SK-N-SH treated with all-trans-retinoic acid at 6 μM for 48 hours (cell line): Measurements from ENCODE around the gene PPP1R12B.

Experiments used
- ATAC-seq: fragments of 200-7000 bp; cut with Tn5 transposase; 3 replicates; pipeline ENCODE4 v1.9.1; 2020; ENCODE audit warnings: mild to moderate bottlenecking, moderate library complexity
- ARNTL ChIP-seq: fragments of 450-650 bp; formaldehyde crosslinking; IDR thresholded peaks from 2 replicates; pipeline ENCODE4 v1.5.0; 2020; ENCODE audit warnings: low read depth, mild to moderate bottlenecking, moderate library complexity, borderline replicate concordance
- BACH2 ChIP-seq: fragments of 250-450 bp; sonication (Bioruptor Pico); IDR thresholded peaks from 2 replicates; pipeline ENCODE4 v1.9.0; 2021; ENCODE audit warnings: mild to moderate bottlenecking, borderline replicate concordance
- CREB5 ChIP-seq: fragments of 250-450 bp; sonication (Bioruptor Pico); IDR thresholded peaks from 2 replicates; pipeline ENCODE4 v1.5.1; 2020; ENCODE audit warnings: low read depth, mild to moderate bottlenecking, moderate library complexity
- CSDC2 ChIP-seq: fragments of 250-450 bp; sonication (Bioruptor Pico); IDR thresholded peaks from 2 replicates; pipeline ENCODE4 v1.5.0; 2020; ENCODE audit warnings: mild to moderate bottlenecking, moderate library complexity
- ESRRG ChIP-seq: fragments of 250-450 bp; sonication (Bioruptor Pico); IDR thresholded peaks from 2 replicates; pipeline ENCODE4 v1.6.1; 2021; ENCODE audit warnings: mild to moderate bottlenecking
- GLIS3 ChIP-seq: fragments of 250-450 bp; sonication (Bioruptor Pico); IDR thresholded peaks from 2 replicates; pipeline ENCODE4 v1.5.0; 2020; ENCODE audit warnings: mild to moderate bottlenecking, moderate library complexity
- ISL1 ChIP-seq: fragments of 250-450 bp; sonication (Bioruptor Pico); IDR thresholded peaks from 2 replicates; pipeline ENCODE4 v2.1.2; 2022; ENCODE audit warnings: mild to moderate bottlenecking, moderate library complexity
- OSR1 ChIP-seq: fragments of 250-450 bp; sonication (Bioruptor Pico); IDR thresholded peaks from 2 replicates; pipeline ENCODE4 v1.8.0; 2022; ENCODE audit warnings: moderate library complexity, mild to moderate bottlenecking, inconsistent platforms
- POU6F1 ChIP-seq: fragments of 250-450 bp; sonication (Bioruptor Pico); IDR thresholded peaks from 2 replicates; pipeline ENCODE4 v1.8.0; 2021; ENCODE audit warnings: low read depth, mild to moderate bottlenecking, moderate library complexity, borderline replicate concordance
- PPARA ChIP-seq: fragments of 250-450 bp; sonication (Bioruptor Pico); IDR thresholded peaks from 2 replicates; pipeline ENCODE4 v1.5.0; 2020; ENCODE audit warnings: mild to moderate bottlenecking, borderline replicate concordance
- RARB ChIP-seq: fragments of 250-450 bp; sonication (Bioruptor Pico); IDR thresholded peaks from 2 replicates; pipeline ENCODE4 v1.8.0; 2021; ENCODE audit warnings: mild to moderate bottlenecking, moderate library complexity
- SNAI2 ChIP-seq: fragments of 250-450 bp; sonication (Bioruptor Pico); IDR thresholded peaks from 2 replicates; pipeline ENCODE4 v1.5.0; 2020; ENCODE audit warnings: mild to moderate bottlenecking, moderate library complexity
- TCF4 ChIP-seq: fragments of 250-450 bp; sonication (Bioruptor Pico); IDR thresholded peaks from 2 replicates; pipeline ENCODE4 v1.8.0; 2021; ENCODE audit warnings: mild to moderate bottlenecking, moderate library complexity, borderline replicate concordance
- TOX ChIP-seq: fragments of 250-450 bp; sonication (Bioruptor Pico); IDR thresholded peaks from 2 replicates; pipeline ENCODE4 v1.8.0; 2021; ENCODE audit warnings: mild to moderate bottlenecking, moderate library complexity, borderline replicate concordance
- TSHZ2 ChIP-seq: fragments of 250-450 bp; sonication (Bioruptor Pico); IDR thresholded peaks from 2 replicates; pipeline ENCODE4 v1.5.0; 2020; ENCODE audit warnings: mild to moderate bottlenecking, moderate library complexity
- ZC3H10 ChIP-seq: fragments of 250-450 bp; sonication (Bioruptor Pico); IDR thresholded peaks from 2 replicates; pipeline ENCODE4 v1.5.1; 2021; ENCODE audit warnings: mild to moderate bottlenecking, moderate library complexity
- ZFP3 ChIP-seq: fragments of 250-450 bp; sonication (Bioruptor Pico); IDR thresholded peaks from 2 replicates; pipeline ENCODE4 v1.5.0; 2020; ENCODE audit warnings: mild to moderate bottlenecking, moderate library complexity
- ZFP30 ChIP-seq: fragments of 450-650 bp; formaldehyde crosslinking; IDR thresholded peaks from 2 replicates; pipeline ENCODE4 v1.5.0; 2022; ENCODE audit warnings: mild to moderate bottlenecking, moderate library complexity
- ZNF565 ChIP-seq: fragments of 450-650 bp; formaldehyde crosslinking; conservative IDR thresholded peaks from 2 replicates; pipeline ENCODE4 v1.5.0; 2020; ENCODE audit warnings: low read depth, mild to moderate bottlenecking, moderate library complexity
- ZNF70 ChIP-seq: fragments of 450-650 bp; formaldehyde crosslinking; IDR thresholded peaks from 2 replicates; pipeline ENCODE4 v1.5.0; 2020; ENCODE audit warnings: mild to moderate bottlenecking, moderate library complexity
- ZNF8 ChIP-seq: fragments of 450-650 bp; formaldehyde crosslinking; IDR thresholded peaks from 2 replicates; pipeline ENCODE4 v1.5.0; 2020; ENCODE audit warnings: mild to moderate bottlenecking, moderate library complexity

The PPP1R12B gene

GRCh38 chr1:202586018-202586821 lies 237.7 kb downstream of the PPP1R12B start (continued):
- peak; percentile 42; the same call in 1 of the 2 replicates for TF ChIP-seq ZFP3
- TF ChIP-seq ZFP30 (CRISPR knock-in tag): no peak
- TF ChIP-seq ZC3H10 (CRISPR knock-in tag): no peak
- TF ChIP-seq POU6F1 (CRISPR knock-in tag): no peak
- TF ChIP-seq ESRRG (CRISPR knock-in tag): no peak
- no peak for TF ChIP-seq ISL1 (CRISPR knock-in tag)
- no peak for TF ChIP-seq ZNF565 (CRISPR knock-in tag)
- no peak; the same call in 1 of the 2 replicates for TF ChIP-seq SNAI2 (CRISPR knock-in tag)
- TF ChIP-seq TCF4 (CRISPR knock-in tag): no peak

- no peak for ATAC-seq
- TF ChIP-seq ISL1 (CRISPR knock-in tag) (0 out of 2 replicates have a peak, but pooled peaks have one; percentile 23), CREB5 (CRISPR knock-in tag) (no peak)
Measured at GRCh38 chr1:202586871-202587270, 238.4 kb downstream of the PPP1R12B start.

- no peak for ATAC-seq
- no peak for TF ChIP-seq ESRRG (CRISPR knock-in tag)
- TF ChIP-seq ZC3H10 (CRISPR knock-in tag): no peak
- no peak for TF ChIP-seq ZNF565 (CRISPR knock-in tag)
- TF ChIP-seq ZNF70 (CRISPR knock-in tag): no peak
- no peak for TF ChIP-seq SNAI2 (CRISPR knock-in tag)
- TF ChIP-seq ZNF8 (CRISPR knock-in tag): no peak
- TF ChIP-seq ARNTL (CRISPR knock-in tag): no peak
- TF ChIP-seq, all 23 proteins: peak for 0
Measured at GRCh38 chr1:202587859-202588485, 239.5 kb downstream of the PPP1R12B start.

GRCh38 chr1:202588503-202589189 lies 240.1 kb downstream of the PPP1R12B start:
- ATAC-seq: peak; percentile 48
- peak; percentile 85; the same call in 1 of the 2 replicates for TF ChIP-seq OSR1 (CRISPR knock-in tag)
- no peak for TF ChIP-seq ZFP30 (CRISPR knock-in tag)

- peak; percentile 89 for ATAC-seq
- TF ChIP-seq ZNF70 (CRISPR knock-in tag) (no peak), RARB (peak; percentile 43), TSHZ2 (CRISPR knock-in tag) (peak; percentile 19; the same call in 1 of the 2 replicates), CREB5 (CRISPR knock-in tag) (peak; percentile 96; the same call in 1 of the 2 replicates), ARNTL (CRISPR knock-in tag) (no peak), ZFP30 (CRISPR knock-in tag) (no peak), OSR1 (CRISPR knock-in tag) (no peak; the same call in 1 of the 2 replicates), TOX (CRISPR knock-in tag) (peak; percentile 48; the same call in 1 of the 2 replicates), ZFP3 (peak; percentile 80), TCF4 (CRISPR knock-in tag) (no peak), SNAI2 (CRISPR knock-in tag) (no peak), ISL1 (CRISPR knock-in tag) (no peak), ZNF8 (CRISPR knock-in tag) (no peak), BACH2 (no peak), PPARA (CRISPR knock-in tag) (no peak), CSDC2 (CRISPR knock-in tag) (no peak; the same call in none of the 2 replicates), ZC3H10 (CRISPR knock-in tag) (no peak), GLIS3 (CRISPR knock-in tag) (peak; percentile 3; the same call in 1 of the 2 replicates)
Measured at GRCh38 chr1:202589190-202589930, 240.9 kb downstream of the PPP1R12B start.
